MG63 (cell line): ENCODE data around the gene COX6B2. TPM values are rescaled to one million over a fixed set of nuclear protein-coding genes. Genes with fewer than 3 reads are reported as not detected.
"Not testable (repeated sequence)": the region's sequence is repeated elsewhere in the genome, so short reads cannot be mapped to it uniquely, and the experiment has no call there.

Experiments
- DNase-seq: peaks from one replicate; pipeline ENCODE4 v3.0.0-alpha.2; 2020
- H3K27me3 ChIP-seq: fragments of 250-450 bp; sonication (Bioruptor Pico); 2 replicates; pipeline ENCODE4 v1.5.1; 2020; ENCODE audit warnings: mild to moderate bottlenecking, moderate library complexity
- H3K36me3 ChIP-seq: fragments of 250-450 bp; sonication (Bioruptor Pico); 2 replicates; pipeline ENCODE4 v1.5.1; 2020; ENCODE audit warnings: mild to moderate bottlenecking, moderate library complexity
- H3K4me3 ChIP-seq: fragments of 250-450 bp; sonication (Bioruptor Pico); 2 replicates; pipeline ENCODE4 v1.5.1; 2020; ENCODE audit warnings: mild to moderate bottlenecking, moderate library complexity
- H3K9me3 ChIP-seq: fragments of 250-450 bp; sonication (Bioruptor Pico); 2 replicates; pipeline ENCODE4 v1.5.1; 2020; ENCODE audit warnings: mild to moderate bottlenecking, moderate library complexity
- total RNA-seq: library from RNA; depleted of rRNA; stranded (reverse); fragments of >200 nt; shearing (Covaris generic); gene quantifications from 2 replicates; pipeline ENCODE4 v1.2.3, GENCODE V29; 2014; ENCODE audit warnings: low replicate concordance

Gene COX6B2
- total RNA-seq, 1 experiment from 2014 or later: not detected

DNA sequence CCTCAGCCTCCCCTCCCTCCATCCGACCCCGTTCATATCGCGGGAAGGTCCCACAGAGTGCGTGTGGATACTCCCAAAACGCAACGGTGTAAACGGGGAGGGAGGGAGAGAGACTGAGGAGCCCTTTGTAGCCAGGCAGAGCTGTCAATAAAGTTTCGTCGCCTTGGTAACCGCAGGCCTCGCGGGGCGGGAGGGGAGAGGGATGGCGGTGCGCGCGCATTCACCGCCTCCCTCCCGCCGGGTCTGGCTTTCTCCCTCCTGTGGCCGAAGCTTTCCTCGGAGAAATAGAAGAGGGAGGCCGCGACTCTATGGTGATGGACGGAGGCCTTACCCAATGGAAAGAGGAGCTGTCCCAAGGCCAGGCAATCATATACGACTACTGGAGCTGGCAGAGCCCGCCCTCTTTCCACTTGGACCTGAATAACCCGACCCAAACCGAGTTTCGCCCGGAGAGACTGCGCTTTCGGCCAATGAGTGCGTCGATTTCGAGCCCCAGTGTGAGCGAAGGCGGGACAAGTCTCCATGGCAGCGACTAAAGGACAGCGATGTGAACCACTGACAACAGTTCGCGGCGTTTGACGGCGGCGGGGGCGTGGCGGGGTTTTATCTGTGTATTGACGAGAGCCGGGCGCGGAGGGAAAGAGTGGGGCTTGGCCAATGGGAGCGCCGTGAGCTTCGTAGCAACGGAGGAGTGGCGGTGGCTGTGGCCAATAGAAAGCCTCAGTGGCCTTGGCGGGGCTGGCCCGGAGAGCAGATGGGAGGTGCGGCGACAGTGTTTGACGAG is 15.2 kb downstream of the COX6B2 start, which contains the start of gene KMT5C:
Gene KMT5C (plus strand): TSS at position 772 of the 784 bp plus-strand sequence. CDS start 2,061 bp downstream, outside the sequence.
- H3K9me3 ChIP-seq: no peaks in the 10 kb centered on the region
- peak; percentile 100 for DNase-seq
- H3K4me3 ChIP-seq: peak within 1 kb of the TSS; percentile 69
- H3K36me3 ChIP-seq: peaks cover 9% of the 10 kb centered on the region
- H3K27me3 ChIP-seq: peaks cover 13% of the 10 kb centered on the region

DNA sequence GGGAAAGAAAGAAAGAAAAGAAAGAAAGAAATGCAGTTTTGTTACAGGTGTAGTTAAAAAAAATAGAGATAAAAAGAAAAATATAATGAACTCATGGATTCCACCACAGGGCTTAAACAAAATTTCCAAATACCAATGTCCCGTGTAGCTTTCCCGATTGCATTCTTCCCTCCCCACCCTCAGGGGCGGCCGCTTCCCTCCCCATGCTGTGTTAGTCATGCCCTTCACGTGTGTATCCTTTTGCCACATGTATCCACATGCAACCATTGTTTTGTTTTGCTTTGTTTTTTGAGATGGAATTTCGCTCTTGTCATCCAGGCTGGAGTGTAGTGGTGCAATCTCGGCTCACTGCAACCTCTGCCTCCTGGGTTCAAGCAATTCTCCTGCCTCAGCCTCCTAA is 18.4 kb downstream of the COX6B2 start:
- no peak for DNase-seq
- Histone ChIP-seq H3K36me3 (no peaks in the 10 kb centered on the region), H3K9me3 (no peaks in the 10 kb centered on the region), H3K27me3 (peaks cover 13% of the 10 kb centered on the region), H3K4me3 (no peak overlapping the region)

DNA sequence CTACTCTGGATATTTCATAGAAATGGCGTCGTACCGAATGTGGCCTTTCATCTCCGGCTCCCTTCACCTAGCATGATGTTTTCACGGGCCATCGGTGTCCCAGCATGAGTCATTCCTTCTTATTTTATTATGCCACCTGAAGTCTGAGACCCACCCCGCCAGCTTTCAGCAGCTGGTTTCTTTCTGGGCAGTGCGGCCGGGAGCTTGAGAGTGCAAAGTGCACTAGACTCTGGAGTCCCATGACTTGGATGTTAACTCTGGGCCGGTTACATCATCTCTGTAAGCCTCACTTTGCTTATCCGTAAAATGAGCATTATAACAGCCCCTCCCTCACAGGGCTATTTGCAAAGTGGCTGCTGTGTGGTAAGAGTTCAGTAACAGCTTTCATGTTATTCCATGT is 20.6 kb downstream of the COX6B2 start:
- H3K9me3 ChIP-seq: no peaks in the 10 kb centered on the region
- DNase-seq: no peak
- H3K36me3 ChIP-seq: no peaks in the 10 kb centered on the region
- peaks cover 13% of the 10 kb centered on the region for H3K27me3 ChIP-seq
- no peak overlapping the region for H3K4me3 ChIP-seq

DNA sequence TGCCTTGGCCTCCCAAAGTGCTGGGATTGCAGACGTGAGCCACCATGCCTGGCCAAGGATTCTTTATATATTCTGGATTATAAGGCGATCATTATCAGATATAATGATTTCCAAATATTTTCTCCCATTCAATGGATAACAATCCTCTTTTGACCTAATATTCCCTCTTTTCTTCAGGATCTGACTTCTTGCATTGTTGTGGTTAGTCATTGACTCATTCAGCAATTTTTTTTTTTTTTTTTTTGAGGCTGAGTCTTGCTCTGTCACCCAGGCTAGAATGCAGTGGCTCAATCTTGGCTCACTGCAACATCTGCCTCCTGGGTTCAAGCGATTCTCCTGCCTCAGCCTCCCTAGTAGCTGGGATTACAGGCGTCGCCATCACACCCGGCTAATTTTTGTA is 24.7 kb downstream of the COX6B2 start:
- H3K36me3 ChIP-seq, H3K9me3 ChIP-seq, H3K4me3 ChIP-seq, DNase-seq, H3K27me3 ChIP-seq: not testable (repeated sequence)

DNA sequence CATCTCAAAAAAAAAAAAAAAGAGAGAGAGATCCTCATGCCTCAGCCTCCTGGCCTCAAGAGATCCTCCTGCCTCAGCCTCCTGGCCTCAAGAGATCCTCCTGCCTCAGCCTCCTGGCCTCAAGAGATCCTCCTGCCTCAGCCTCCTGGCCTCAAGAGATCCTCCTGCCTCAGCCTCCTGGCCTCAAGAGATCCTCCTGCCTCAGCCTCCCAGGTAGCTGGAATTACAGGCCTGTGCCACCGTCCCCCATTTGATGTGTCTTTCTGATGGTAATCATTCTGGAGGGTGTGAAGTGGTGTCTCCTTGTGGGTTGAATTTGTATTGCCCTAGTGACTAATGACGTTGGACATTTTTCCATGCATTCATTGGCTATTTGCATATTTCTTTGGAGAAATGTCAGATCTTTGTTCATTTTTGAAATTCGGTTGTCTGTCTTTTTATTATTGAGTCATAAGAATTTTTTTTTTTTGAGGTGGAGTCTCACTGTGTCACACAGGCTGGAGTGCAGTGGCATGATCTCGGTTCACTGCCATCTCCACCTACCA is 25.7 kb downstream of the COX6B2 start:
- DNase-seq, H3K9me3 ChIP-seq: not testable (repeated sequence)

DNA sequence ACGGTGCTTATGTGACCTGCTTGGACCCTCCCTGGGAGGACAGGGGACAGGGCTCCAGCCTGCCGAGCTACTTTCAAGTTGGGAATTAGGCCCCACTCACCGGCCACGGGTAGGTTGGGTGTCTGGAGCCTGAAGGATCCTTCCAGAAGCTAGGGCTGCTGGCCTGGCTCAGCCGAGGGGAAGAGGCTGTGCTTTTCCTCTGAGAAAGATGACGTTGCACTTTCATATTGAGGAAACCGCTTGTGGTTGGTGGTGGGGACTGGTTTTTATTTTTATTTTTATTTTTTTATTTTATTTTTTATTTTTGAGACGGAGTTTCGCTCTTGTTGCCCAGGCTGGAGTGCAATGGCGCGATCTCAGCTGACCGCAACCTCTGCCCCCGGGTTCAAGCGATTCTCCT is 29.3 kb downstream of the COX6B2 start, which contains the start of gene TMEM150B:
Gene TMEM150B (minus strand): TSS at position 170 of the 400 bp plus-strand sequence. CDS start 4,305 bp downstream, outside the sequence.
- no peak for DNase-seq
- Histone ChIP-seq H3K9me3 (no peaks in the 10 kb centered on the region), H3K36me3 (no peaks in the 10 kb centered on the region), H3K4me3 (no peak within 1 kb of the TSS), H3K27me3 (no peaks in the 10 kb centered on the region)

More for the DNA sequence above, 25.7 kb downstream of the COX6B2 start:
- H3K4me3 ChIP-seq, H3K36me3 ChIP-seq, H3K27me3 ChIP-seq: not testable (repeated sequence)

DNA sequence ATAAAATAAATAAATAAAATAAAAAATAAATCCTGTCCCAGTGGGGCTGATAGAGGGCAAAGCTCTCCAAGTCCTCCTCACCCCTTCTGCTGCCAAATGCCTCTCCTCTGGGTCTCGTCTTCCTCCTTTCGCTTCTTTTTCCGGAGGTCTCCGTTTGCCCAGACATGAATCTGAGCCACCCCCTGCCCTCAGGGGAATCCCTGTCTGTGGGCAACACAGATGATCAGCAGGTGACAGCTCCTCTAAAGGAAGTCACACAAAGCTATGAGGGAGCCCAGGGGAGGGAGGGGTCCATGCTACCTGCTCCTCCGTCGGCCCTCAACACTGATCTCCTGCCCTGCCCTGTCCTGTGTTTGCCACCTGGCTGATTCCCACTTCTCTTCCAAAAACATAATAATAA is 29.9 kb downstream of the COX6B2 start:
- H3K9me3 ChIP-seq: no peaks in the 10 kb centered on the region
- DNase-seq: no peak
- H3K36me3 ChIP-seq: no peaks in the 10 kb centered on the region
- H3K4me3 ChIP-seq: no peak overlapping the region
- H3K27me3 ChIP-seq: no peaks in the 10 kb centered on the region

DNA sequence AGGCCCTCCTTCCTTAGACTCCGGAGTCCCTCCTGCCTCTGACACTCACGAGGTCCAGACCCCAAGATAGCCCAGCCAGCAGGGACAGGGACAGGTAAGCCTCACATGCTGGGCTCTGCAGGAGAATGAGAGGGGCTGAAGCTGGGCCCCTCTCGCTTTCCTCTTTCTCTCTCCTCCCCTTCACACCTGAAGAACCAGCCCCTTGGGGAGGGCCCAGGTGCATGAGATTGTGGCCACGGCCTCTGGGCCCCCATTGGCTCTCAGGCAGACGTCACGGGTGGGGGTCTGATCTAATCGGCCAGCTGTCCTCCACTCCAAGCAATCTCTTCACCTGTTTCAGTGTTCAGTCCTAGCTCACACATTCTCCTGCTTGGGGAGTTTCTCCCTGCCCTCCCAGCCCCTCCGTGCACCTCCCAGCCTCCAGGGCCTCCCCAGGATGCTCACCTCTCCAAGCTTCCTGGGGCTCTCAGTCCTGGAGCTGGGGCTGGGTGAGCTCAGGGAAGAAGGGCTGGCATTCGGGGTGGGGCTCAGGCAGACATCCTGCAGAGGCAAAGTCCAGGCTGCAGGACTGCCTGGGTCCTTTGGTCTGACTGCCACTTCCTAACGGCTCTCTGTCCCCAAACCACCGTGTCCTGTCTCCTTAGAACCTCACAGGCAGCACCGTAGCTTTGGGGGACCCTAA is 32.2 kb downstream of the COX6B2 start:
- H3K36me3 ChIP-seq: no peaks in the 10 kb centered on the region
- no peak overlapping the region for H3K4me3 ChIP-seq
- no peaks in the 10 kb centered on the region for H3K27me3 ChIP-seq
- no peaks in the 10 kb centered on the region for H3K9me3 ChIP-seq
- DNase-seq: no peak

DNA sequence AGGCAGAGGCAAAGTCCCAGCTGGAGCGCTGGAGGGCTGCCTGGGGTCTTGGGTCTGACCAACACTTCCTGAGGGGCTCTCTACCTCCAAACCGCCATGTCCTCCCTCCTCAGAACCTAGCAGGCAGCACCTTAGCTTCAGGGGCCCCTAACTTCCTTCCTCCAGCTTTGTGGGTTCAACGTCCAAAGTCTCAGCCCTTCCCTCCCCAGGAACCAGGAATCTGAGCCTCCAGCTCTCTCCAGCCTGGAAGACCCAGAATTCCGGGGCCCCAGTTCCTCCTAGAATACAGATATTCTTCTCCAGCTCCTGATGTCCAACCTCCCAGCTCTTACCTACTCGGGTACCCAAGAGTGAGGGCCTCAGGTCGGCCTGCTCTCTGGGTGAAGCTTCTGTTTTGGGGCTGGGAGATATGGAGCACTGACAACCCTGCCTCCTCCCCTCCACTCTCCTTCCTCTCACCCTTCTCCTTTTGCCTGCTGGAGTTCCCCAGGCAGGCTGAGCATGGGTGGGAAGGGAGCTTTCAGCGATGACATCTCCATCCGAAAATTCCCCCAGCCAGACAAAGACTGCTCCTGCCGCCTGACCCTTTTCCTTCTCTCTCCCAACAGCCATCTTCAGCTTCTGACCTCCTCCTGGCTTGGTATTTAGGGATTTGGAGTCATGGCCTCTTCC is 32.9 kb downstream of the COX6B2 start:
- H3K4me3 ChIP-seq: no peak overlapping the region
- H3K36me3 ChIP-seq: no peaks in the 10 kb centered on the region
- DNase-seq: no peak
- no peaks in the 10 kb centered on the region for H3K9me3 ChIP-seq
- H3K27me3 ChIP-seq: no peaks in the 10 kb centered on the region

DNA sequence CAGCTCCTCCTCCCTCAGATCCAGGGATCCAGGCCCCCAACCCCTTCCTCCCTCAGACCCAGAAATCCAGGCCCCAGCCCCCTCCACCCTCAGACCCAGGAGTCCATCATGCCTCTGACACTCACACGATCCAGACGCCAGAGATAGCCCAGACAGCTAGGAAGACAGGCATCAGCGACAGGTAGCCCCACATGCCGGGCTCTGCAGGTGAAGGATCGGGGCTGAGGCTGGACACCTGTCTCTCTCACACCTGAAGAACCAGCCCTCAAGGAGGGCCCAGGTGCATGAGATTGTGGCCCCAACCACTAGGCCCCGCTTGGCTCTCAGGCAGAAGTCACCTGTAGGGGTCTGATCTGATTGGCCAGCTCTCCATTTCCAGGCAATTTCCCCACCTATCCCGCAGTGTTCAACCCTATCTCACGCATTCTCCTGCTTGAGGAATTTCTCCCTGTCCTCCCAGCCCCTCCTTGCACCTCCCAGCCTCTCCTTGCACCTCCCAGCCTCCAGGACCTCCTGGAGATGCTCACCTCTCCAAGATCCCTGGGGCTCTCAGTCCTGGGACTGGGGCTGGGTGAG is 33.6 kb downstream of the COX6B2 start:
- DNase-seq: no peak
- H3K9me3 ChIP-seq: no peaks in the 10 kb centered on the region
- H3K27me3 ChIP-seq: no peaks in the 10 kb centered on the region
- H3K36me3 ChIP-seq: no peaks in the 10 kb centered on the region
- H3K4me3 ChIP-seq: no peak overlapping the region

DNA sequence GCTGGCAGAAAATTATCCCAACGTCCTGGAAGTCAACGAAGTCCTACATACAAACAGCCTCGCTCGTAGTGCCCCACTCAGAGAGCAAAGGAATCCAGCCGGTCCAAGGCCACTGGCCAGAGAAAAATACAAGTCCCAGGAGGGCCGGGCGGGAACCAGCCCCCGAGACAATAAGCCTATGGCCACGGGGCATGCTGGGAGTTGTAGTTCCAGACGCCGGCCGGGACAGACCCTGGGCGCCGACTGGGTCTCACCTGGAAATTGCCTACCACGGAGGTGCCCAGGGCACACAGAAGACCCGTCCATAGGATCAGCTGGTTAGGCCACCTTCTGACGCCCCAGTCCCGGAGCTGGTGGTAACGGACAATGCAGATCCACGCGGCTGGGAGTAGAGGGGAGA is 34.7 kb downstream of the COX6B2 start:
- DNase-seq: peak; percentile 43
- Histone ChIP-seq H3K4me3 (no peak overlapping the region), H3K27me3 (no peaks in the 10 kb centered on the region), H3K36me3 (no peaks in the 10 kb centered on the region), H3K9me3 (no peaks in the 10 kb centered on the region)

DNA sequence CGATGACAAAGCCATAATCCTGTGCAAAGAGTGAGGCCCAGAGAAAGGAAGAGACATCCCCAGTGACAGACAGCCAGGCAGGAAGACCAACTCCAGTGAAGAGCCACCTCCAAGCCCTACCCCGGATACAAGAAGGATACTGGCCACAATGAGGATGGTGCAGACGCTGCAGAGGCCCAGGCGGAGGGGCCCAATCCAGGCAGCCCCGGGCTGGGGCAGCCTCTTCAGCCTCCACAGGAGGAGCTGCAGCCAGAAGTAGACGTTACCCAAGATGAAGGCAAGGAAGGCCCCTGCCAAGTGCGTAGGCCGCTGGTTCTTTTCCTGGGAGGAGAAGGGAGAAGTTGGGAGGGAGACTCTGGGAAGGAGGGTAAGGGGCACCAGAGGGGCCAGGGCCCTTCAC is 37.9 kb downstream of the COX6B2 start:
- DNase-seq: no peak
- Histone ChIP-seq H3K27me3 (no peaks in the 10 kb centered on the region), H3K4me3 (no peak overlapping the region), H3K9me3 (no peaks in the 10 kb centered on the region), H3K36me3 (no peaks in the 10 kb centered on the region)

DNA sequence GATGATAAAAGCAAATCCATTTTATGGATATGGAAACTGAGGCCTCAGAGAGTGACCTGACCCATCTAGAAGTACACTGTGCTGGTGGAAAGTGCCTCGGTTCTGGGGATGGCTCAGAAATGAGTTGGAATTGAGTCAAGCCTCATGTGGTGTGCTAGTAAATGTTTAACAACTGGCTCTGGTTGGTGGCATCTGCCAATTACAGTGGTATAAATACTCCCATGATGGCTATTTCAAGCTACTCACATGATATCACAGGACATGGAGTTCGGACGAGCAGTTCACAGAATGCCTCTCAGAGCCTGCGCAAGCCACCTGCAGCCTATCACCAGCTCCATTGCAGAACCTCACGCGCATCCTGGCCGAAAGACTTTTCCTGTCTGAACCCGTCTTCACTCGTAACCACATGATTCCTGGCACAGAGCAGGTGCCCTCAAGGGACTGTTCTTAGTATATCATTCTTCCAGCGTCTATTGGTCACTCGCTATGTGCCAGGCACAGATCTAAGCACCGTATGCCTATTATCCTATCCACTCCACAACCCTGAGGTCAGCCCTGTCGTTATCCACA is 38.5 kb downstream of the COX6B2 start:
- Histone ChIP-seq H3K36me3 (no peaks in the 10 kb centered on the region), H3K27me3 (no peaks in the 10 kb centered on the region), H3K9me3 (no peaks in the 10 kb centered on the region), H3K4me3 (no peak overlapping the region)
- no peak for DNase-seq

DNA sequence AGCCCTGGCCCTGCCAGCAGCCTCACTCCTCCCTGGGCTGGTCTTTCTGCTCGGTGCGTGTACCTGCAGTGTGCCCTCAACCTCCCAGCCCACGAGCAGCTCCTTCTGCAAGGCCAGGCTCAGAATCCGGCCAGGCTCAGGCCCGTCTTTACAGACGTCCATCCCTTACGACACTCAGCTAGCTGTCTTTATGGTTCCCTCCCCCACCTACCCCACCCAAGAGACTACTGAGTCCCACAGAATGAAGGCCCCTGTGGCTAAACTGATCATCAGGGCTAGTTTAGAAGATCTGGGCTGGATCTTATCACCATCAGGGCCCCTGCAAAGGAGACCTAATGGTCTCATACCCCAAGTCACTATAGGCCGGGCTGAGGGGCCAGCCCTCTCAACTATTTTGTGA is 40.1 kb downstream of the COX6B2 start:
- no peak for DNase-seq
- no peaks in the 10 kb centered on the region for H3K27me3 ChIP-seq
- H3K4me3 ChIP-seq: no peak overlapping the region
- H3K36me3 ChIP-seq: no peaks in the 10 kb centered on the region
- peaks cover 2% of the 10 kb centered on the region for H3K9me3 ChIP-seq

DNA sequence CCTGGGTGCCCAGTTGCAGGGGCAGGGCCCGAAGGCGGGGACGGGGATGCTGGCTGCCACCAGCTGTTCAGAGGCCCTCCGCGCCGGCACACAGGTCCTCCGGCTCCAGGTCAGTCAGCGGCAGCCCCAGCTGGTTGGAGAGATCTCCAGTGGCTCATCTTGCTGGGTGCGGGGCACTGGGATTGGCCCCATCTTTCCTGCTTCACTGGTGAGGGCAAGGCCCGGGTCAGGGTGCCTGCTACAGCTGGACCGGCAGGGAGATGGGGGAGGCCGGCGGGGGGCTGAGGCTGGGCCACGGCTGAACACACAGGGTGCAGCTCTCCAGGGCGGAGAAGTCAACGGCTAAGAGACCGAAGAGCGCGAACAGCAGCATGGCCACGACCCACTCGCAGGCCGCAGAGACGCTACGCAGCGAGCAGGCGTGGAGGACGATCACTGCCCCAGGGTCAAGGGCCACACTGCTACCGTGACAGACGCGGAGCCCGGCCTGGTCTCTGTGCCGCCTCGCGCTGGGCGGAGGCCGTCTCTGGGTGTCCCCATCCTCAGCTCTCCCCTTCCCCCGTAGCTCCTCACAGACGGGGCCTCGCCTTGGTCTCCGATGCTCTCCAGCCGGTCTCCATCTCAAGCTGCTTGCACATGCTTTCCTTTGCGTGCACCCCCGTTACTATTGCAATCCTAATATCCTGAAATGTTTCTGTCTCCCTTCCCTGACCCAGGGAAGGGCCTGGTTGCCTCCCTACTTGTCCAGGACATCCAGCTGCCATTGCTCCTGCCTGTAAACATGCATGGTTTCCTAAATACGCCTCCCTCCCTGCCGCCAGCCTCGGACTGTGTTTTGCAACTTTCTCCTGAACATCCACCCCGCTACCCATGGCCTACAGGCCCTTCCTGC is 41.7 kb downstream of the COX6B2 start:
- H3K36me3 ChIP-seq: no peaks in the 10 kb centered on the region
- no peak overlapping the region for H3K4me3 ChIP-seq
- no peaks in the 10 kb centered on the region for H3K27me3 ChIP-seq
- DNase-seq: no peak
- peaks cover 5% of the 10 kb centered on the region for H3K9me3 ChIP-seq

DNA sequence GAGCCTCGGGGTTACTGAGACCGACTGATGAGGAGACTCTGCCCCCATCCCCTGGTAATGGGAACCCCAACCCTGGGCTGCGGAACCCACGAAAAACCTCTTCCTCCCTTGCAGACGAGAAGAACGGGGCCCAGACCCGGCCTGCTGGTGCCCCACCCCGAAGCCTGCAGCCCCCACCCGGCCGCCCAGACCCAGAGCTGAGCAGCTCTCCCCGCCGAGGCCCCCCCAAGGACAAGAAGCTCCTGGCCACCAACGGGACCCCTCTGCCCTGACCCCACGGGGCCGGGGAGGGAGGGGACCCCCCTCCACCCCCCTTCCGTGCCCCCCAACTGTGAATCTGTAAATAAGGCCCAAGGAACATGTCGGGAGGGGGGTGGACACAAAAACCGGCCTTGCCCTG is 42.7 kb downstream of the COX6B2 start:
- Histone ChIP-seq H3K9me3 (peaks cover 5% of the 10 kb centered on the region), H3K36me3 (no peaks in the 10 kb centered on the region), H3K27me3 (no peaks in the 10 kb centered on the region), H3K4me3 (no peak overlapping the region)
- no peak for DNase-seq
